Right renal pelvis (tissue), 4 donors: ENCODE data around the gene MSL2. TPM values are rescaled to one million over a fixed set of nuclear protein-coding genes. Genes with fewer than 3 reads are reported as not detected.
A peak's percentile ranks its signal among the peaks of the same experiment; 100 is the strongest.
"Not testable (repeated sequence)": the region's sequence is repeated elsewhere in the genome, so short reads cannot be mapped to it uniquely, and the experiment has no call there.

Experiments used
- DNase-seq, 4 donors: peaks; one replicate each; pipeline ENCODE4 v3.0.0-alpha.2; 2013; ENCODE audit warnings: low read depth in 4 of 4, low spot score in 3 of 4, missing footprints in 1 of 4
- polyA plus RNA-seq, 4 donors: library from polyadenylated mRNA; unstranded; fragments of 120-200 nt; gene quantifications; one replicate each; pipeline ENCODE4 v1.2.1, GENCODE V29; 2013; ENCODE audit not compliant: insufficient read length in 4 of 4

Gene MSL2
- polyA plus RNA-seq: 10 to 100 TPM; 43.8 to 52.4 (median 48.4) TPM

- peak in 1 of 4 donors; percentile 52 for DNase-seq
Measured at GRCh38 chr3:136196064-136196400, at the start of gene MSL2. TSS of gene MSL2 (minus strand) at chr3:136196335. CDS start at chr3:136195113, 1,222 bp downstream.

GRCh38 chr3:136245691-136246090 is 49.6 kb upstream of the MSL2 start:
- DNase-seq: no peak

- peak in 1 of 4 donors; percentile 8 for DNase-seq
Measured at GRCh38 chr3:136239094-136239493, 43.0 kb upstream of the MSL2 start.

GRCh38 chr3:136237961-136238649 is 42.0 kb upstream of the MSL2 start:
- no peak for DNase-seq

GRCh38 chr3:136237103-136237502 is 41.0 kb upstream of the MSL2 start:
- no peak for DNase-seq

- no peak for DNase-seq
Measured at GRCh38 chr3:136236109-136236508, 40.0 kb upstream of the MSL2 start.

- no peak for DNase-seq
Measured at GRCh38 chr3:136235545-136235944, 39.4 kb upstream of the MSL2 start.

GRCh38 chr3:136232413-136232812 is 36.3 kb upstream of the MSL2 start:
- DNase-seq: no peak

GRCh38 chr3:136222746-136223145 is 26.6 kb upstream of the MSL2 start:
- DNase-seq: not testable (repeated sequence)

- DNase-seq: no peak
Measured at GRCh38 chr3:136211547-136211946, 15.4 kb upstream of the MSL2 start.

GRCh38 chr3:136209921-136210320 is 13.8 kb upstream of the MSL2 start:
- DNase-seq: no peak

GRCh38 chr3:136207489-136208115 is 11.5 kb upstream of the MSL2 start:
- no peak for DNase-seq

GRCh38 chr3:136199219-136199618 is 3.1 kb upstream of the MSL2 start:
- DNase-seq: not testable (repeated sequence)

GRCh38 chr3:136198462-136199078 is 2.4 kb upstream of the MSL2 start:
- not testable (repeated sequence) for DNase-seq

GRCh38 chr3:136197159-136197793 is 1.1 kb upstream of the MSL2 start:
- no peak for DNase-seq

GRCh38 chr3:136196401-136197158 is 445 bp upstream of the MSL2 start:
- DNase-seq: peak; percentile 99 to 100 (median 100)

GRCh38 chr3:136195258-136196063 is 674 bp downstream of the MSL2 start:
- DNase-seq: peak in 1 of 4 donors; percentile 58

GRCh38 chr3:136194409-136195257 is 1.5 kb downstream of the MSL2 start:
- DNase-seq: peak in 1 of 4 donors; percentile 34
